Amniotic epithelial cell (primary cell): Measurements from ENCODE around the gene MCU.
"Not testable (repeated sequence)": the region's sequence is repeated elsewhere in the genome, so short reads cannot be mapped to it uniquely, and the experiment has no call there.

Experiments used
- DNase-seq: peaks from one replicate; pipeline ENCODE4 v3.0.0-alpha.2; 2010; ENCODE audit warnings: low read depth

The MCU gene

DNA sequence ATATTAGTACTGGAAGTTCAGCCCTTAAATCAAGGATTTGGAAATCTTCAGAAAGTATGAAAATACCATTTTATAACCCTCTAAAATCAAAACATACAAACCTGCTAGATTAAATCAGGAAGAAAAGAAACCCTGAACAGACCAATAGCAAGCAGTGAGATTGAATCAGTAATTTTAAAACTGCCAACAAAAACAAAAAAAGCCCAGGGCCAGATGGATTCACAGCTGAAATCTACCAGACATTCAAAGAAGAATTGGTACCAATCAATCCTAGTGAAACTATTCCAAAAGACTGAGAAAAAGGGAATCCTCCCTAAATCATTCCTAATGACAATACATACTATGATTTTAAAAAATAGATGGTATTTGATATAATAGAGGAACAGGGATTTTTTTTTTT, 70.1 kb downstream of the MCU start:
- DNase-seq: no peak

- no peak for DNase-seq
These were observed 71.3 kb downstream of the MCU start for GRCh38 chr10:72763201-72763600.

GRCh38 chr10:72764151-72764550, 72.2 kb downstream of the MCU start:
- DNase-seq: peak; percentile 99

DNA sequence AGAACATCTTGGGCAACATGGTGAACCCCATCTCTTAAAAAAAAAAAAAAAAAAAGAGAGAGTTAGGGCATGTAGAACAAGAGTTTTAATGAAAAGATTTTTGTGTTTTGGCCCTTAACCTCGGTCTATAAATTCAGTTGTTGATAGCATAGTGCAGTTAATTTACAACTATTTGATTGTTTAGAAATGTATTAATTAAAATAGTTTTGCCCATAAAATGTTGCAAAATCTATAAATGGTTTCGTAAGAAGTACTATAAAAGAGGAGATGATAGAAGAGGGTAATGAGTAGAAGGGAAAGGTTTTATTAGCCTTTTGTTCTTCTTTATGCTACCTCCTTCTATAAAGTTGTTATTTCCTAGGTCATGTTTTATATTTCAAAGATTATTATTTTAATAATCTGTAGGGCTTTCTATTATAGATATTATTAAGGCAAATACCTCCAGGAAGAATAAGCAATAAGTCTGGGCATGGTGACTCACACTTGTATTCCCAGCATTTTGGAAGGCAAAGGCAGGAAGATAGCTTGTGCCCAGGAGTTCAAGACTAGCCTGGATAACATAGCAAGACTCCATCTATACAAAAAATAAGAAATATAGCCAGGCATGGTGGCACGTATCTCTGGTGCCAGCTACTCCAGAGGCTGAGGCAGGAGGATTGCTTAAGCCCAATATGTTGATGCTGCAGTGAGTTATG, 73.3 kb downstream of the MCU start:
- peak; percentile 45 for DNase-seq

DNA sequence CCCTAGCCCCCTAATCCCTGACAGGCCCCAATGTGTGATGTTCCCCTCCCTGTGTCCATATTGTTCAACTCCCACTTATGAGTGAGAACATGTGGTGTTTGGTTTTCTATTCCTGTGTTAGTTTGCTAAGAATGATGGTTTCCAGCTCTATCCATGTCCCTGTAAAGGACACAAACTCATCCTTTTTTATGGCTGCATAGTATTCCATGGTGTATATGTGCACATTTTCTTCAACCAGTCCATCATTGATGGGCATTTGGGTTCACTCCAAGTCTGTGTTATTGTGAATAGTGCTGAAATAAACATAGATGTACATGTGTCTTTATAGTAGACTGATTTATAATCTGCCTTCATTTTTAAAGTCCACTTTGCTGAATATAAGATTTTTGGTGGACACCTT, 79.3 kb downstream of the MCU start:
- DNase-seq: not testable (repeated sequence)

- no peak for DNase-seq
These were observed 80.1 kb downstream of the MCU start for GRCh38 chr10:72772031-72772430.

DNA sequence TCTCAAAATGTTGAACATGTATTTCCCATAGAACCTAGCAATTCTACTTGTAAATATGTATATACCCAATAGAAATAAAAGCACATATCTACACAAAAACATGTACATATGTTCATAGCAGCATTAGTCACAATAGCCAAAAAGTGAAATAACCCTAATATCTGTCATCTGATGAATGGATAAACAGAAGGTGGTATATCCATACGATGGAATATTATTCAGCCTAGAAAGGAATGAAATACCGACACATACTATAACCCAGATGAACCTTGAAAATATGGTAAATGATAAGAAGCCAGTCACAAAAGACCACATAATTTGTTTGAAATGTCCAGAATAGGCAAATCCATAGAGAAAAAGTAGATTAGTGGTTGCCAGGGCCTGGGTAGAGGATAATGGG, 87.9 kb downstream of the MCU start:
- no peak for DNase-seq

- DNase-seq: no peak
These were observed 90.8 kb downstream of the MCU start for GRCh38 chr10:72782649-72783330.

DNA sequence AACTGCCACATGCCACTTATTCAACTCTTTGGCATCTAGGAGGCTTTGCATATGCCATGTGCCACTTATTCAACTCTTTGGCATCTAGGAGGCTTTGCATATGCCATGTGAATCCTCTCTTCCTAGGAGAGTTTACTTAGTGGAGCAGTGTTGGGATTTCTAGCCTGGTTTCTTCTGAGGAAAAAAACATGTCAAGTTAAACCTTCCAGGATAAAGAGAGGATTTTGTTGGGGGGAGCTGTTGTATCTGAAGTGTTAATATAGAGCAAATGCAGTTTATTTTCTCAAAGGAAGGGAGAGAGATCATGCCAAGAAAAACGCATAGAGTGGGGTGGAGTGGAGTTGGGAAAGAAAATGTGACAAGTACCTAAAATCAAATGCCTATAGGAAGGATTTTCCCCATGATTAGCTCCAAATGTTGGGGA, 91.5 kb downstream of the MCU start:
- DNase-seq: no peak

GRCh38 chr10:72784551-72785351, 92.8 kb downstream of the MCU start:
- DNase-seq: peak; percentile 75

GRCh38 chr10:72785409-72785808, 93.5 kb downstream of the MCU start:
- no peak for DNase-seq

DNA sequence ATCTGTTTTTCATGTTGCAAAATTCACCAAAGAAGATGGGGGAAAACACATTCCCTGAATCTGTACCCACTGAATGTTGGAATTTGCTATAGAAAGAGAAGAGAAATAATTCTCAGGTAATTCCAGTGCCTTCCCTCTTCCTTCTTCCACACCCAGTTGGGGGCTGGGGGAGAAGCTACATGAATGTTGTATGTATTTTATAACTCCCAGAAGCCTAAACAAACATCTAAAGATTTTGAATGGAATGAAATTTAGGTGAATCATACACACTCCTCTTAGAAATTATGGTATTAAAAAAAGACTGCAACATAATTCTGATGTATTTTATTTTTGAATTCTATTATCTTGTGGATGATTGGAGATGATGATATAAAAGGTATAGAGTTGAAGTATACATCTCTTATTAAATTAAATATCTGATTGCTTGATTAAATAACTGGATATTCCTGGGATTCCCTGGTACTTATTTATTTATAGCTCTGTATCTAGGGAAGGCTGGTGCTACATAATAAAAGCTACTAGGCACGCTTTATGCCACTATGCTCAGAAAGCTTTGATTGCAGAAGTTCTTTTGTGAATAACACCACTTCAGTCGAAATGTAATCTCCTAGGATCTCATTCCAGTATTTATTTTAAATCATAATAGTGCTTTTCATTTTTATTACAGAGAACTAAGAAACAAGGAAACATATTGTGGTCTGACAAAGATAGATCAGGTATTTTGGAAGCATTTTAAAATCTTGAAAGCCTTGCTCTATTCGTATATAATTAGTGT, 98.5 kb downstream of the MCU start:
- no peak for DNase-seq

- DNase-seq: no peak
These were observed 100.3 kb downstream of the MCU start for GRCh38 chr10:72792288-72792687.

GRCh38 chr10:72793752-72794151, 101.8 kb downstream of the MCU start:
- DNase-seq: no peak

DNA sequence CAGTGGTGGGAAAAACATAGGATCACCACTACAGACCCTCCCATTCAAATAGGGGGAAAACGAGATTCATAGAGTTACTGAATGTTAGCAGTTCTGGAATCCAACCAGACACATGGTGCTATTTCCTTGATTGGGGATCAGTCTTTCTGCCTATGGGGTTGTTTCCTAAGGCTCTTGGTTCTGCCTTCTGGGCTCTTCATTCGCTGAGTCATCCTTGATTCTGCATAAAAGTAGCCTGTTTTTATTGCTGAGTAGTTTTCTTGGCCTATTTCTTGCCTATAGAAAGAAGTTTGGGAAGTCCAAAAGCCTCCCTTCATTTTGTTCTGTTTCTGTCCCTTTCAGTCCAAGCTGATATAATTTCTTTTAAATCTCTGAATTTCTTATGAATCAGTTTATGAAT, 102.3 kb downstream of the MCU start:
- peak; percentile 39 for DNase-seq

DNA sequence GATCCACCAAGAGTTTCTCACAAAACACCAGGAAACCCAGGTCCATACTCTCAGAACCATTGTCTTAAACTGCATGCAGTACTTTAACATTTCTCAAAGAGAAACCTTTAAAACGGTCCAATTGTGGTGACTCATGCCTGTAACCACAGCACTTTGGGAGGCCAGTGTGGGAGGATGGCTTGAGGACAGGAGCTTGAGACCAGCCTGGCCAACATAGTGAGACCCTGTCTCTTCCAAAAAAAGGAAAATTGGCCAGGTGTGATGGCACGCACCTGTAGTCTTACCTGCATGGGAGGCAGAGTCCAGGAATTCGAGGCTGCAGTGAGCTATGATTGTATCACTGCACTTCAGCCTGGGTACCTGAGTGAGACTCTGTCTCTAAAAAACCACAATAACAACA, 104.1 kb downstream of the MCU start:
- peak; percentile 60 for DNase-seq

GRCh38 chr10:72796538-72796937, 104.6 kb downstream of the MCU start:
- DNase-seq: no peak

DNA sequence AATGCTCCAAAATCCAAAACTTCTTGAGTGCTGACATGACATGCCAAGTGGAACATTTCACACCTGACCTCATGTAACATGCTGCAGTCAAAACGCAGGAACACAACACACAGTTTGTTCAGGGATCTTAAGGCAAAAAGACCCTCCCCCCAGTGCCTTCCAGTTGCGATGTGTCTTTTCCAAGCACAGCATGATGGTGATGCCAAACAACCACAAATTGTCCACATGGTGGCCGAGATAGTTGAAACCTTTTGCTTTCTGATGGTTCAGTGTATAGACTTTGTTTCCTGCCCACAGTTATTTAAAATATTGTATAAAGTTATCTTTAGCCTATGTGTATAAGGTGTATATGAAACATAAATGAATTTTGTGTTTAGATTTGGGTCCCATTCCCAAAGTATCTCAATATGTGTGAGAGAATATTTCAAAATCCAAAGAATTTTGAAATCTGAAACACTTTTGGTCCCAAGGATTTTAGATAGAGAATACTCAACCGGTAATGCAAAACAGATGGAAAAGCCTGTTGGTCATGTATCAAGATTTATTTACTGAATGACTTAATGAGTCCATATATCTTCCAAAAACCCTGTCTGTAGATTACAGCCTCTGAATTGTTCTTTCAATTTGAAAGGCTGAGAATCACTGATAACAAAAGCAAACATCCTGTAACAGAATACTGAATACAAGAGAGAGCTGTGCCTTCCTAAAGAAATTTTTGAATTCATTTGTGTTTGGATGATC, 108.2 kb downstream of the MCU start:
- DNase-seq: peak; percentile 34

- no peak for DNase-seq
These were observed 108.8 kb downstream of the MCU start for GRCh38 chr10:72800741-72801092.

DNA sequence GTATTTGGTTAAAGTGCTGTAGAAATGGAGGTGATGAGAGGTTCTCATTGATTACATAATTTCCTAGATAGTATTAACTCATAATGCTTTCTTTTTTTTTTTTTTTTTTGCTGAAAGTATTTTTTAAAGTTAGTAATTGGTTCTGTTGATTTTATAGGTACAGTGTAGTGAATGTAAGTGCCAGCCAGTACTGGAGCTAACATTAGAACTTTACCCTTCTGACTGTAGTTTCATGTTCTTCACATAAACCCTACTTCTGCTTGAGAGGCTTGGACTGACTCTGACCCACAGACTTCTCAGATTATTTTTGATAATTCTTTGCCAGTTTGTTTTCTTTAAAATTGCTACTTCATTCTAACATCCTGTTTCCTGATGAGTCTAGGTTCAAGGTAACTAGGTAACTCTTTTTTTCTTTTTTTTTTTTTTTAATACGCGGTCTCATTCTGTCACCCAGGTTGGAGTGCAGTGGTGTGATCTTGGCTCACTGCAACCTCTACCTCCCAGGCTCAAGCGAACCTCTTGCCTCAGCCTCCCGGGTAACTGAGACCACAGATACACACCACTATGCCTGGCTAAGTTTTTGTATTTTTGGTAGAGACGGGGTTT, 109.4 kb downstream of the MCU start:
- DNase-seq: no peak

DNA sequence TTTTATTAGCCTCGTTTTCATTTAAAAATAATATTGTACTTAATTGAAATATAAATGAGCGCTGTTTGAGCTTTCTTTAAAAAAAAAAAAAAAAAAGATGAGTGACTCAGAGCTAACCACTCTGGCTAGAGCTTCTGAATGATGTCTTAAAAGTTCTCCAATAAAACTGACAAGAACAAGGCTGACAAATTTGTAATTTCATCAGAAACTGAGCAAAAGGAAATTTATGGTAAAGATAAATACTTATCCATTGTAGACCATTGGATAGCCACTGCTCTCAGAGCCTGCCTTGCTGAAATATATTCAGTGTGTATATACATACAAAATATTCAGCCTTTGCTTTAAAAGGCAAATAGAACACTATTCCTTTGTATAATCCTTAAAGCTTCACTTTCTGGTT, 110.4 kb downstream of the MCU start:
- peak; percentile 58 for DNase-seq
